Left ventricle myocardium superior (tissue), 1 donor: ENCODE measurements around the gene ATG2B. TPM values are rescaled to one million over a fixed set of nuclear protein-coding genes. Genes with fewer than 3 reads are reported as not detected.
"Not testable (repeated sequence)": the region's sequence is repeated elsewhere in the genome, so short reads cannot be mapped to it uniquely, and the experiment has no call there.

Source experiments
- ATAC-seq: fragments of 200-7000 bp; cut with Tn5 transposase; one replicate; pipeline ENCODE4 v1.9.1; 2020; ENCODE audit warnings: mild to moderate bottlenecking, moderate library complexity
- DNase-seq: peaks from one replicate; pipeline ENCODE4 v3.0.0-alpha.2; 2020
- intact Hi-C: fragments of 100-400 bp; cut with micrococcal nuclease; formaldehyde crosslinking; loops from one replicate; pipeline ENCODE4 v1.11.0; 2022
- total RNA-seq: library from RNA; stranded (reverse); fragmentation: NEBNext Ultra II Directional; extraction: Animal tissue kit (Norgen Biotek cat#: 25700); gene quantifications from one replicate; pipeline ENCODE4 v1.2.1, GENCODE V29; 2021
- donor health status: DM: no; HTN: yes; CAD: no; lungs with severe emphysema.

The ATG2B gene
- total RNA-seq, 1 donor from 2014 or later, result 11.5 TPM

- no peak for DNase-seq
- no peak for ATAC-seq
- intact Hi-C loops, result no loop called here
Measured at GRCh38 chr14:96384740-96385139, 21.6 kb upstream of the ATG2B start.

- intact Hi-C loops, result no loop called here
- ATAC-seq (no peak), DNase-seq (no peak)
Measured at GRCh38 chr14:96384053-96384452, 20.9 kb upstream of the ATG2B start.

GRCh38 chr14:96383445-96383844, 20.3 kb upstream of the ATG2B start:
- DNase-seq (no peak), ATAC-seq (no peak)
- intact Hi-C loops, result no loop called here

GRCh38 chr14:96380735-96381134, 17.6 kb upstream of the ATG2B start:
- DNase-seq (no peak), ATAC-seq (no peak)
- intact Hi-C loops, result no loop called here

GRCh38 chr14:96376093-96376492, 13.0 kb upstream of the ATG2B start:
- DNase-seq, result no peak
- intact Hi-C loops, result no loop called here
- no peak for ATAC-seq

- intact Hi-C loops, result no loop called here
- DNase-seq (no peak), ATAC-seq (no peak)
Measured at GRCh38 chr14:96373538-96373937, 10.4 kb upstream of the ATG2B start.

GRCh38 chr14:96370528-96370927, 7.4 kb upstream of the ATG2B start:
- ATAC-seq (no peak), DNase-seq (no peak)
- intact Hi-C loops, result no loop called here

- DNase-seq, result no peak
- intact Hi-C loops, result no loop called here
- ATAC-seq, result no peak
Measured at GRCh38 chr14:96368534-96368933, 5.4 kb upstream of the ATG2B start.

GRCh38 chr14:96364962-96365361, 1.8 kb upstream of the ATG2B start:
- DNase-seq (no peak), ATAC-seq (no peak)
- intact Hi-C loops, result no loop called here

- intact Hi-C loops, result no loop called here
- ATAC-seq (peak; percentile 26), DNase-seq (peak; percentile 32)
Measured at GRCh38 chr14:96363751-96364336, 703 bp upstream of the ATG2B start.

- intact Hi-C loops, result no loop called here
- peak; percentile 30 for ATAC-seq
- no peak for DNase-seq
Measured at GRCh38 chr14:96362071-96362964, 823 bp downstream of the ATG2B start.

- no peak for ATAC-seq
- DNase-seq, result no peak
- intact Hi-C loops, result no loop called here
Measured at GRCh38 chr14:96359959-96360358, 3.2 kb downstream of the ATG2B start.

- DNase-seq, result no peak
- ATAC-seq, result no peak
- intact Hi-C loops, result no loop called here
Measured at GRCh38 chr14:96357216-96357615, 5.9 kb downstream of the ATG2B start.

- ATAC-seq, result no peak
- intact Hi-C loops, result no loop called here
- no peak for DNase-seq
Measured at GRCh38 chr14:96354246-96354645, 8.9 kb downstream of the ATG2B start.

GRCh38 chr14:96352708-96353107, 10.4 kb downstream of the ATG2B start:
- DNase-seq (no peak), ATAC-seq (no peak)
- intact Hi-C loops, result no loop called here

- DNase-seq (no peak), ATAC-seq (no peak)
- intact Hi-C loops, result no loop called here
Measured at GRCh38 chr14:96351986-96352385, 11.2 kb downstream of the ATG2B start.

GRCh38 chr14:96349286-96350075, 13.7 kb downstream of the ATG2B start:
- ATAC-seq (no peak), DNase-seq (no peak)
- intact Hi-C loops, result no loop called here

- DNase-seq, intact Hi-C loops, ATAC-seq: not testable (repeated sequence)
Measured at GRCh38 chr14:96347957-96348356, 15.2 kb downstream of the ATG2B start.

GRCh38 chr14:96345669-96346068, 17.5 kb downstream of the ATG2B start:
- DNase-seq (no peak), ATAC-seq (no peak)
- intact Hi-C loops, result no loop called here

- DNase-seq (no peak), ATAC-seq (no peak)
- intact Hi-C loops, result no loop called here
Measured at GRCh38 chr14:96341323-96341722, 21.8 kb downstream of the ATG2B start.
